Astrocyte (in vitro differentiated cells and primary cell): Measurements from ENCODE around the gene LARGE1.

ENCODE experiments used
- EZH2 ChIP-seq: IDR thresholded peaks from 2 replicates; pipeline ENCODE4 v1.6.1; 2012; ENCODE audit warnings: mild to moderate bottlenecking, low read length, inconsistent platforms; ENCODE audit not compliant: insufficient read depth
- TF ChIP-seq, protein P1 (sequence below): IDR thresholded peaks from 2 replicates; pipeline ENCODE4 v1.5.1; 2011; ENCODE audit warnings: low read depth, mild to moderate bottlenecking, inconsistent platforms, low read length, moderate library complexity; ENCODE audit not compliant: insufficient read depth

DNA sequence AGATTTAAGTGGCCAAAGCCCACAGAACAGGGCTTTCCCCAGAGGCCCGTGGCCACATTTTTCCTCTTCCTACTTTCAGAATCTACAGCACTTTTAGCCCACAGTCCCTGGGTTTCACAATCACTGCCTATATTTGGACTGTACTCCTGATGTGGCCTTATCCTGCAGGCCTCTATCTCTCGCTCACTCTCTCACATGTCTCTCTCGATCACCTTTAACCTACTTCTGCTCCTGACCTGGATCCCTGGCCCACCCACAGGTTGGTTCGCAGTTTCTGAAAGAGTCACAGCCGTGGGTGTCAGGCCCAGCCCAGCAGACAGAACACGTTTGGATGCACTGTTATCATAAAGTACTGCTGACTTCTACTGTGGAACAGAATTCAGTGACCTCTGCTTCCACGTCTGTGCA is 55.5 kb downstream of the LARGE1 start:
- no peak for TF ChIP-seq EZH2
- TF ChIP-seq, protein P1, sequence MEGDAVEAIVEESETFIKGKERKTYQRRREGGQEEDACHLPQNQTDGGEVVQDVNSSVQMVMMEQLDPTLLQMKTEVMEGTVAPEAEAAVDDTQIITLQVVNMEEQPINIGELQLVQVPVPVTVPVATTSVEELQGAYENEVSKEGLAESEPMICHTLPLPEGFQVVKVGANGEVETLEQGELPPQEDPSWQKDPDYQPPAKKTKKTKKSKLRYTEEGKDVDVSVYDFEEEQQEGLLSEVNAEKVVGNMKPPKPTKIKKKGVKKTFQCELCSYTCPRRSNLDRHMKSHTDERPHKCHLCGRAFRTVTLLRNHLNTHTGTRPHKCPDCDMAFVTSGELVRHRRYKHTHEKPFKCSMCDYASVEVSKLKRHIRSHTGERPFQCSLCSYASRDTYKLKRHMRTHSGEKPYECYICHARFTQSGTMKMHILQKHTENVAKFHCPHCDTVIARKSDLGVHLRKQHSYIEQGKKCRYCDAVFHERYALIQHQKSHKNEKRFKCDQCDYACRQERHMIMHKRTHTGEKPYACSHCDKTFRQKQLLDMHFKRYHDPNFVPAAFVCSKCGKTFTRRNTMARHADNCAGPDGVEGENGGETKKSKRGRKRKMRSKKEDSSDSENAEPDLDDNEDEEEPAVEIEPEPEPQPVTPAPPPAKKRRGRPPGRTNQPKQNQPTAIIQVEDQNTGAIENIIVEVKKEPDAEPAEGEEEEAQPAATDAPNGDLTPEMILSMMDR: no peak
